GM18511 (cell line): ENCODE results near the gene RFX3.

ENCODE experiments used
- ATAC-seq: cut with Tn5 transposase; IDR thresholded peaks from one replicate; pipeline ENCODE4 v1.9.1; 2021; ENCODE audit warnings: mild to moderate bottlenecking, moderate library complexity; ENCODE audit not compliant: unreplicated experiment

RFX3 gene

DNA sequence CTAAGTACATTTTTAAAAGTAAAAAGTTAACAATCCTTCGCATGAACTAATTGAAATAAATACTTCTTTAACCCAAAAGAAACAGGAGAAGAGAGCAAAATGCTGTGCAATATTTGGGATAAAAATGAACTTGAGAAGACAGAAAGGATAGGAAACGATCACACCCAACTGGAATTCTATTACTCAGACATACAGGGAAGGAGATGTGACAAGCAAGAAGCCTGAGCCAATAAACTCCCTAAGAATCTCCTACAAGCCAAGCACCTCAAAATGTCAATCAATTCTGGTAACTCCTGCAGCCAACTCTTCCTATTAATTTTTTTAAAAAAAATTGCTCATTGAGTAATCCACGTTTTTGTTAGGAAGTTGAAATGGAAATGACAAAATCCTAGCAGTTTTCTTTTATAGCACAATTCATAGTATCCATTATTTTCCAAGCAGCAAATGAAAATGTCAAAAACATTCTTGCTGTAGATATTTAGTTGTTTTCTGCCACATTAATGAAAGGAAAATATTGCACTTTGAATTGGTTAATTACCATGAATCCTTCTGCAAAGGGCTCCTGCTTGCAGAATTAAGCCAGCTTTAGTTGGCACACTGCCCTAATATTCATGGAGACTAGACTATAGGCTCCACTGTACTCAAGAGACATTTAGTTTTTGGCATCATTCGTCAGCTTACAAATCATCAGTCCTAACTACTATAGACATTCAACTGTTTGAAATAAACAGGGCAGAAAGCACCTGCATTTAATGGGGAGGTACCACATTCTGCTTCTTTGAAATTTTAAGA lies 89.0 kb downstream of the RFX3 start:
- no peak for ATAC-seq

DNA sequence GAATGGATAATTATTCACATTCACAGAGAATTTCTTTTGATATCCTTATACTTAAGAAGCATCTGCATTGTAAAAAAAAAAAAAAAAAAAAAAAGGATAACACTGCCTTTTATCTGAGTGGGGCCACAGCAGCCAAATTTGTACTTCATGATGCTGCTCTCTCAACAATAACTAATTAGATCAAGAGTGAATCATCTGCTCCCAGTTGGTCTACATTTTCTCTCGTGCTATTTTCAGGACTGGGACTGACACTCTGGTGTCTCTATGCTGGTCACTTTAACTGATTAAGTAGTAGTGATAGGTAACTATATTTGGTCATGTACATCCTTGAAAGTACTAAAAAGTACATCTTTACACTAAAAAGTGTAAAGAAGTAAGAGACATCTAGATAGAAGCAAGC lies 90.1 kb downstream of the RFX3 start:
- no peak for ATAC-seq

DNA sequence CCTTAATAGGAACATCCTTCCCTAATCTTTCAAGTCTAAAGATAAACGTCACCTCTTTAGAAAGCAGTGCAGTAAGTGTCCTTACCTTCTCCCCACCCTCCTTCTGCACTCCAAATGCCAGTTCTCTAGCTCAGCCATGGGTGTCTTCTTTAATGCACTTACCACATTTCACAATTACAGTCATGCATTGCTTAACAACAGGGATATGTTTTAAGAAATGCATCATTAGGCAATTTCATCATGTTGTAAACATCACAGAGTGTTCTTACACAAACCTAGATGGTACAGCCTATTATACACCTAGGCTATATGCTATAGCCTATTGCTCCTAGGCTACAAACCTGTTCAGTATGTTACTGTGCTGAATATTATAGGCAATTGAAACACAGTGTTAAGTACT lies 91.2 kb downstream of the RFX3 start:
- no peak for ATAC-seq

DNA sequence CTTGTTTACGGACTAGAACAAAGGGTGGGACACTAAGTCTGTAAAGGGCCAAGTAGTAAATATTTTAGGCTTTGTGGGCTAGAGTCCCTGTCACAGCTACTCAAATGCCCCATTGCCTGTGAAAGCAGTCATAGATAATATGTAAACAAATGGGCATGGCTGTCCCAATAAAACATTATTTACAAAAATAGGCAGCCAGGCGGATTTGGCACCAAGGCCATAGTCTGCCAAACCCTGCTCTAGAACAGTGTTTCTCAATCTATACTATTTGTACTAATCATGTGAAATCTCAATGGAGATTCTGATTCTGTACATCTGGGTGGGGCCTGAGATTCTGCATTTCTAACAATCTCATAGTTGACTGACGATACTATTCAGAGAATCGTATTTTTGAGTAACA lies 92.0 kb downstream of the RFX3 start:
- no peak for ATAC-seq

DNA sequence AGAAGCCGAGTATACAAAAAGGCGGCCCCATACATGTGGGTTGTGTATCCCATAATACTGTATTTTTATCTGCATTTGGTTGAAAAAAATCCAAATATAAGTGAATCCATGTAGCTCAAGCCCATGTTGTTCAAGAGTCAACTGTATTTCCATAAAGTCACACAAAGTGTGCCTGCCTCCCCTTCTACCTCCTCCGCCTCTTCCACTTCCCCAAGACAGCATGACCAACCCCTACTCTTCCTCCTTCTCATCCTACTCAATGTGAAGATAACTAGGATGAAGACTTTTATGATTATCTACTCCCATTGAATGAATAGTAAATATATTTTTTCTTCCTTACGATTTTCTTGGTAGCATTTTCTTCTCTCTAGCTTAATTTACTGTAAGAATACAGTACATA lies 92.7 kb downstream of the RFX3 start:
- no peak for ATAC-seq

DNA sequence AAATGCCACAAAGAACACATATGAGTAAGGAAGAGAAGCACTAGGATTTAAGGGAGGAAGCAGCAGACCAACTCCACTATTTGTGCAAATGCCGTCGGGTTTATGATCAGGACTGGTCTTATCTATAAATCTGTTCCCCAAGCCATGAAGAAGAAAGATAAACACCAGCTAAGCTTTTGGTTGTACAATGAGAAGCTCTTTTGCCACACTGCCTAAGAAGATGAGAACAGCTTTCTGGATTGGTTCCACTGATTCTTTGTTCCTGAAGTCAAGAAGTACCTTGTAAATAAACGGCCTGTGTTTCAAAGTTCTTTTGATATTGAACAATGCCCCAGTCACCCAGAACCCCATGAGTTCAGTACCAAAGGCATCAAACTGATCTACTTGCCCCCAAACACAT lies 93.9 kb downstream of the RFX3 start:
- ATAC-seq = no peak

DNA sequence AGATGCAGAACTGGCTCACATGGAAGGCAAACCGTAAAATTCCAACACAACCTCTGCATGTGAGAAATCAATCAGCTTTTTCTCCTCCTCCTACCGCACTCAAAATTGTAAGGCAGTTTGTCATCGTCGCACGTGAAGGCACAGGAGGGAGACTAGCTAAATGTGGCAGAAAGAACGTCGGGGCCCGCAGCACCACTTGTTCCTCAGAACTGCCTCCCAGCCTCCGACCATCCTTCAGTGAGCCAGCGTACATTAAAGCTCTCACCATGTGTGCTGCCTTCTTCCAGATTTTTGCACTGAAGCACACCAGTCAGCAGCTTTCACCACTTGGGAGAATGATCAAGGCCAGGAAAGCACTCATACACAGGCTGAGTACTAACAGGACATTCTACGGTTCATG lies 105.9 kb downstream of the RFX3 start:
- no peak for ATAC-seq

DNA sequence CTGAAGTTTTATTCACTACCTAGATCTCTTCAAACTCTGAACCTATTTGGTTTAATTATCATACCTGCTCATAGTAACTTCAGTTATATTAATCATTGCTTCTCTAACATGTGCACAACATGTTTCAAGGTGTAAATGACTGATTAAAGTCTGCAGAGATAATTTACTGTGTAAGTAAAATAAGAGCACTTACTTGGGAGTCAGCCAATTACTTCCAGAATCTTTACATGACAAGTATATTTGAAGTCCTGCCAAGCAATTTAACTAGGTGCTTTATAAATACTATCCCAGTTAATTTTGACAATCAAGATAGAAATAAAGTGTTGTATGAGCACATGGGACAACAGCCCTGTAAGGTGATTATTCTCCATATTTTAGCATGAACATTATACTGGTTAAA lies 109.9 kb downstream of the RFX3 start:
- no peak for ATAC-seq

DNA sequence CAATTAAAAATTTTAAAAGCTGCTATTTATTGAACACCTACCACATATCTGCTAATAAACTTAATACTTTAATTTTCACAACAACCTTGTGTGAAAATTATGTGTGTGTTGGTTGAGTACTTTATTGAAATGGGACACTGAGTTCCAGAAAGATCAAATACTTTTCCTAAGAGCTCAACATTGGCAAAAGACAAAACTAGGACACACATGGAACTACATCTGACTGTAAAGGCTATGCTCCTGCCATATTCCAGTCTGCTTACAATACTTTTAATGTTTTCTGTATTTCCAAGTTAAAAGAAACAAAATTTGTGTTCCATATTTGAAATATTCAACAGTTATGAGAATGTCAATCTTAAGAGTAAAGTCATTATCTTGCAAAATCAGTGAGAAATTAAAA lies 111.8 kb downstream of the RFX3 start:
- no peak for ATAC-seq

DNA sequence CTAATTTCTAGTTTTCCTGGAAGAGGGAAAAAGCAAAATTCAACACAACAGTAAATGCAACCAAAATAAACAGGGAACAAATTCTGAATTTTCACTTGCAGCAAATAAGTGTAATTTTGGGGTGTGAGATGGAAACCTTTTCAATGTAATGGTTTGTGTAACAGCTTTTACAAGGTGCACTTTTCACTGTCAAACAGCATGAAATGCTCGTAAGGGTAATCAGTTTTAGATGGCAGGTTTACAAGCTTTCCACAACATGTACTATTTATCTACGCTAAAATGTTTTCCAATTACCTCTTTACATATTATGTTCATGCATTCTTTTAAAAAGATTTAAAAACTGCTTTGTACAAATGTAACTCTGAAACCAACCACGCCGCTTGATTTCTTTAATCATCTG lies 115.3 kb downstream of the RFX3 start:
- no peak for ATAC-seq

DNA sequence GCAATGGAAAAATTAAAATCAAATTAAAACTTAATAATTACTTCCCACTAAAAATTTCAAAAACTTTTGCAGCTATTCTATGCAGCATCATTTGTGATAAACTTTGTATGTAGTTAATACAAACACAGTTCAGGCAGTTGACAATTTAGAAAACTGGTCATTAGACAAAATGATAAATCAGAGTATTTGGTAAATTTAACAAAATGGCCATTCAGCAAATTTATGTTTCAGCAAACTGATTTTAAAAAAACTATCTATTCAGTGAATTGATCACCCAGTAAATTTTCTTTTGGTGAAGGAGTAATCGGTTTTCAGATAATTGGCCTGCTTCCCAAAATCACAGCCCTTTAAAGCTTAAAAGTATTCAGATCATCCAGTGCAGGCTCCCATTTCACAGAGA lies 116.3 kb downstream of the RFX3 start:
- no peak for ATAC-seq

DNA sequence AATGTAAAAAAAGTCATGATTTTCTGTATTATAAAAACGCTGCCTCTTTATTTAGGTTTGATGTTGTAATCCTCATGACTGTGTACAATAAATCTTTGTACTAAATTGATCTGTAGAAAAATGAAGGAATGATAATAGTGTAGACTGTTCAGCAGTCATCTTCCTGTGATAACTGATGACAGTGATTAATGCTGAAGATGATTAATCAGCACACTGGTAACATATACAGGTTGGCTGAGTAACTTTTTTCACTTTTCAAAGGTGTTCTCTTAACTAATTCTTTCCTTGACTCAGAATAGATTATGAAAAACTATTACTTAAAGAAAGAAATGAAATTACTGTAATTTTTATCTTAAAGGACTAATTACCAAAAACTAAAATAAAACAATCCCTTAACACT lies 122.5 kb downstream of the RFX3 start:
- no peak for ATAC-seq

DNA sequence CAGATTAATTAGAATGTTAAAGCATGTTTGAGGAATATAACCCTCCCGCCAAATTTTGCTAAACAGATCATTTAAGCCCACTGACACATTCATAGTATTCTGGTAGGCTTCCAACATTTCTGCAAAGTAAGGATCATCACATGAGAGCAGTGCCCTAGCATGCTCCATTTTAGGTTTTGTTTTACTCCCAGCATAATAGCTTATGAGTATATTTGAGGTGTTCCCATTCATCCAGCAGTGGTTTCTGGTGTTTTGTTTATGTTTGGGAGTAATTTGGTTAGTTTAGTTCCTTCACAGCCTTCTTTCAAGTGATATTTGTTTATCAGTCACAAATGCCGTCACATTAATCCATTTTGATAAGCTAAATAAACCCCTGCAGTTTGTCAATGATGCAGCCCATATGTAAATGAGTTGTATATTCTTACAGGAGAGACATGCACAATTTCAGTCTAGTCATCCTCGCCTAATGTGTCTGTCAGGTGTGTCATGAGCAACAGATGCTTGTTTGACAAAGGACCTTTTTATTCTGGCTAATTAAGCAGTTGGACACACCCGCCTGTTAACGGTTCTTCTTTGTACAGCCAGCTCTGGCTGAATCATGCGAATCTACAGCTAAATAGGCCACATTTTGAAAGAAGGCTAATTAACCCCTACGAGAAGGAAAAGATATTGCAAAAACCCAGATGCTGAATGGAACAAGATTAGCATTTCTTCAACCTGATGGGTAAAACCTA lies 124.4 kb downstream of the RFX3 start:
- ATAC-seq = no peak

DNA sequence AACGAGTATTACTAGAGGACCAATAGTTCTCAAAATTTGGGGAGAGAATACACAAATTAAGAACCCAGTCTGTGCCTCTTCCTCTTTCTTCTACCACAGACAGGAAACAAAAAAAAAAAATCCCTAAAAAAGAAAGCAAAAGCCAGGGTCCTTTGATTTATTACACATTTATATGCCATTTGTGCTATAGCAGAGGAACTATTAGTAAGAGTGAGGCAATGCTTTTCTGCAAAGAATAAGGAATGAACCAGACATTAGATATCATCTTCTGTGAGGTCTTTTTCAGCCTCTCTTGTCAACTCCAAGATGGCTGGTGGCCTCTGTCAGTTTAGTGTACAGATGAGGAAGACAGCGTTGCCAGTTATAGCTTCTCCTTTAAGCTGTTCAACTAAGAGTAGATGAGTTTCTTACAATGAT lies 127.6 kb downstream of the RFX3 start:
- peak; percentile 81 for ATAC-seq

DNA sequence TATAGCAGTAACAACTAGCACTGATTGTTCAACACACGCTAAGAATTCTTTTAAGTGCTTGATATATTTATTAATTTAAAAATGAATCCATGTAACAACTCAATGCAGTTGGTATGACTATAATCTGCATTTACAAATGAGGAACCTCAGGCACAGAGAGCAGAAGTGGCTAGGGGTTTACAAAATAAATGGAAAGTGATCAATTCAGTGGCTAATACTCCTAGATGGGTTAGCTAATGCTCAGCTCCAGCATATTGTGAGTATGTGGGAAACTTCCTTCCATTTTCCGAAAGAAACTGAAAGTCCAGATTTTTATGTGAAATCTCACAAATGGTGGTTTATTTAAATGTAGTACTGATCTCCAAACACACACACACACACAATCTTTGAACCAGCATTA lies 128.0 kb downstream of the RFX3 start:
- ATAC-seq = peak; percentile 55

DNA sequence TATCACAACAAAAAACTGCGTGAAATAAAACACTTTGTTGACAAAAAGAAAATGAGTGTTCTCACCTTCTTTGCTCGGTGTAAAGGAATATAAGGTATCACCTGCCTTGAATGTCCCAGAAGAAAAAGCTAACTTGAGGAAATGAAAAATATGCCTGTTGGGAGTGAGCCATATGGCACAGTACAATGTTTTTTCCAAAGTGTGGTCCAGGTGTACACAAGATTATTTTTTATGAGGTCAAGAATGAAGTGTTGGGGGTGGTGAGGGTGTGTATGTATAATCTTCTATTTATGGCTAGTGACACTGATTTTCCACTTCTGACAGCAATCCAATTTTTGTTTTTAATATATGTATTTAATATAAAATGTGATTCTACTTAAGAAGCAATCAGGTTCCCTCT lies 134.4 kb downstream of the RFX3 start:
- no peak for ATAC-seq

DNA sequence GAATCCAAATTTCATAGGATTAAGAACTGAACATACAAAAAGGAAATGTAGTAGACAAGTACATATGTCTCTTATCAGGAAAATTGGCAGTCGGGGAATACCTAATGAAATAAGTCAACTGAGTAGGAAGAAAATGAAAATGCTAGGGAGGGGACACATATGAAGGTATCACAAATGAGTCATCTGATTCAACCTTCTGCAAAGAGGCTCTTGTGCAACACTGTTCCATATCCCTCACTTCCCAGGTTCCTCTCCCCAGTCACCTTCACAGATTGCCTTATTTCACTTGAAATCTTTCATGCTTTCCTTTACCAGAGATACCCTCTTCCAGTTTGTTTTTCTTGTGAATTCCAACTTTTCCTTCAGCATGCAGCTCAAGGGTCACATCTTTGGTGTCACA lies 139.0 kb downstream of the RFX3 start:
- ATAC-seq = no peak

DNA sequence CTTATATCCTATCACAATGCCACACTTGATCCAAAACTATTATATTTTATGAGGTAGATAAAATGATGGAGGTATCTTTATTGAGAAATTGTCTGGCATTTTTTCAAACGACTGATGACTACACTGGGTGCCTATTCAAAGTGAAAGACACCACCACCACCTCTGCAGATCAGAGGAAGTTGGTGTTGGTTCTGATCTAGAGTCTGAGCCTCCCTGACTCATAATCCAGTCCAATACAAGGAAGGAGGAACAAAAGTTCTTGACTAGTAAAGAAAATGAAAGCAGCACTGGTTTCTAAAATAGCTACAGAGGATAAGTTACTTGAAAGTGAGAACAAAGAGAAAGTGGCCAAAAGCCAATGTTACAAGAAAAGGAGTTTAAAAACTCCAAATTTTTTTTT lies 139.9 kb downstream of the RFX3 start:
- ATAC-seq = peak; percentile 89

DNA sequence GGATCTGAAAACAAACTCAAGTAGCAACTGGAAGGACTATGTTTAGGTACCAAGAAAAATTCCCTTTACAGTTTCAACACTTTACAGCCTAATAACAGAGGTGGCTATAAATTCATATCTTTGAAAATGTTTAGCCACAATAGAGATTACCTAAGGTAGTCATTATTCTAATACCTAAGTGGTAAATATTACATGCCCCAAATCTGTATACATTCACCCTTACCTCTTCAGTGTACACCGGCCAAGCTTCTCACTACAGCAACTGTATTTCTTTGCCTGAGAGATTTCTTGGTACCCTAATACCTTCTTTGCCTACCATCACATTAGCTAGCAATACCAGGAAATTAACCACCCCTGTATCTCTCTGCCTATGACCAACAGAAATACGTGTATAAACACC lies 154.0 kb downstream of the RFX3 start:
- no peak for ATAC-seq

DNA sequence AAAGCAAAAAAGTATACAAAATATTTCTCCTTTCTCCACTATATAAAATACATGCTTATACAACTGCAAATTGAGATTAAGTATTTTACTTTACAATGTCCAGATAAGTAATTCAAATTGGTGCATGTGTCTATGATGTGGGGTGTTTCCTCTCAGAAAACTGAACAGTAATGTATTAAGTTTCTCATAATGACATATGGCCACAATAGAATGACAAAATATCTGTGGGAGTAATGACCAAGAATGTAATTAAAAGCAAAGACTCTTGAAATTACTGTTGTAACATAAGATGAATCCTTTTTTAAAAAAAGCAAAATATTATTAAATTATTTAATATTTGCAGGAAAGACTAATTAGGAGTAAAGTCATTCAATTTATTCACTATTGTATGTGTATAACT lies 155.1 kb downstream of the RFX3 start:
- no peak for ATAC-seq

DNA sequence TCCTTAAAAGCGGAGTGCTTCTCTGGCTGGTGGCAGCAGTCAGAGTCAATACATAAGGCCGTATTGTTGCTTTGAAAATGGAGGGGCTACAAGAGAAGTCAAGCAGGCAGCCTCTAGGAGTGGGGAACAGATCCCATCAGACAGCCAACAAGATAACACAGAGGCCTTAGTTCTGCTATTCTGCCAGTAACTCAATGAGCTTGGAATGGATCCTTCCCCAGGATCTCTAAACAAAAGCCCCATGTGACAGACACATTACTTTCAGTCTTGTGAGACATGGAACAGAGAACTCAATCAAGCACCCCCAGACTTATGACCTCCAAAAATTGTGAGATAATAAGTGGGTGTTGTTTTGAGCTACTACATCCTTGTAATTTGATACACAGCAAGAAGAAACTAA lies 158.6 kb downstream of the RFX3 start:
- ATAC-seq = no peak

DNA sequence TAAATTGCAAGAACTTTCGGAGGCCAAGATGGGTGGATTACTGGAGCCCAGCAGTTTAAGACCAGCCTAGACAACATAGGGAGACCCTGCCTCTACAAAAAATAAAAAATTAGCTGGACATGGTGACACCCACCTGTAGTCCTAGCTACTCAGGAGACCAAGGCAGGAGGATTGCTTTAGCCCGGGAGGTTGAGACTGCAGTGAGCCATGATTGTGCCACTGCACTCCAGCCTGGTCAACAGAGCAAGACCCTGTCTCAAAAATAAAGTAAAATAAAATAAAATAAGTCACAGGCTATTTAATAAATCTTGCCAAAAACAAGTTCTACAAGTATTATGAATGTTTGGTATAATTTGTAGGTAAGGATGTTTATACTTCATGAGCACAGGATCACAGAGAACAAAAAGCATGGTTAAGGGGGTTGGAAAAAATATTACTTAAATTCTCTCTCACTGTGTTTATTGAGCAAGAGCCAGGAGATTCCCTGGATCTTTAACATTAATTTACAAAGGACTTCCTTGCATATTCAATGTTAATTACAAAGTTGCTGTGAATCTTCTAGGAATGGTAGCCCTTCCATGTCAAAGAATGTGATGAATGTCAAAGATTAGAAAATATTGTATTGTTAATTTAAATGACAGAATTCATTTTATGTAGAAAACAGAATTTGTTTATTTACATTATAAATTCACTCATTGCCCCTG lies 164.0 kb downstream of the RFX3 start:
- ATAC-seq = no peak
